Measurements from ENCODE around the gene PNMA6A. TPM values are rescaled to one million over a fixed set of nuclear protein-coding genes. Genes with fewer than 3 reads are reported as not detected.
"Not testable (repeated sequence)": the region's sequence is repeated elsewhere in the genome, so short reads cannot be mapped to it uniquely, and the experiment has no call there.

Gene PNMA6A
- total RNA-seq, 1 donor from 2014 or later, result 1.3 TPM

DNA sequence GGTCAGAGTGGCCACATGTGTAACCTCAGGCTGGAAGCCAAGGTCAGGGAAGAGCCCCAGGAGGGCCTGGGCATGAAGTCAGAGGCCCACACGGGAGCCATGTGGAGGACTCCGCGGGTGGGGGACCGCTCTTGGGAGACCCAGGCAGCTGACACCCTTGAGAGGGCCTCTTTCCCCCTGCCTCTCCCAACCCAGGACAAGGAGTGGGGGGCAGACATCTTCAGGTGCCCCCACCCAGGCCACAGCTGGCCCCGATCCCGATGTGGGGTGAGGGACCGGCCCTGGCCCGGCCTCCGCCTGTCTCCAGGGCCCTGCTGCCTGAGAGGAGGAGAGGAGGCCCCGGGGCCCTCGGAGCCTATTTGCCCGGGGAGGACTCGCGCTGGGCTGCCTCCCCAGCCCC is 3.1 kb downstream of the PNMA6A start:
- no peaks in the 10 kb centered on the region for H3K4me1 Mint-ChIP-seq (ENCODE audit: unreplicated experiment)
- no peak for TF ChIP-seq CTCF (IDR thresholded peaks at IDR 0.05; ENCODE audit: unreplicated experiment)
- no peak overlapping the region for H3K27ac Mint-ChIP-seq (ENCODE audit: unreplicated experiment)
- peaks cover 4% of the 10 kb centered on the region for H3K27me3 Mint-ChIP-seq (ENCODE audit: unreplicated experiment)
- H3K36me3 Mint-ChIP-seq (ENCODE audit: low read depth, unreplicated experiment), result no peaks in the 10 kb centered on the region
- no peak for DNase-seq (ENCODE audit: low spot score)
- H3K4me3 Mint-ChIP-seq (ENCODE audit: unreplicated experiment), result no peak overlapping the region
- no peaks in the 10 kb centered on the region for H3K9me3 Mint-ChIP-seq (ENCODE audit: unreplicated experiment)

GRCh38 chrX:153077437-153078135 is 5.3 kb downstream of the PNMA6A start:
- not testable (repeated sequence) for DNase-seq (ENCODE audit: low spot score); H3K4me1 Mint-ChIP-seq (ENCODE audit: unreplicated experiment); H3K27ac Mint-ChIP-seq (ENCODE audit: unreplicated experiment); H3K9me3 Mint-ChIP-seq (ENCODE audit: unreplicated experiment); H3K36me3 Mint-ChIP-seq (ENCODE audit: low read depth, unreplicated experiment); H3K27me3 Mint-ChIP-seq (ENCODE audit: unreplicated experiment); H3K4me3 Mint-ChIP-seq (ENCODE audit: unreplicated experiment)

GRCh38 chrX:153083238-153083923 is 11.1 kb downstream of the PNMA6A start:
- not testable (repeated sequence) for H3K4me1 Mint-ChIP-seq (ENCODE audit: unreplicated experiment); H3K27me3 Mint-ChIP-seq (ENCODE audit: unreplicated experiment); H3K9me3 Mint-ChIP-seq (ENCODE audit: unreplicated experiment); DNase-seq (ENCODE audit: low spot score); H3K27ac Mint-ChIP-seq (ENCODE audit: unreplicated experiment); H3K4me3 Mint-ChIP-seq (ENCODE audit: unreplicated experiment); H3K36me3 Mint-ChIP-seq (ENCODE audit: low read depth, unreplicated experiment)

GRCh38 chrX:153102418-153102817 is 30.2 kb downstream of the PNMA6A start:
- no peak overlapping the region for H3K27ac Mint-ChIP-seq (ENCODE audit: unreplicated experiment)
- no peak overlapping the region for H3K4me3 Mint-ChIP-seq (ENCODE audit: unreplicated experiment)
- H3K9me3 Mint-ChIP-seq (ENCODE audit: unreplicated experiment), result no peaks in the 10 kb centered on the region
- no peak for DNase-seq (ENCODE audit: low spot score)
- no peak for TF ChIP-seq CTCF (IDR thresholded peaks at IDR 0.05; ENCODE audit: unreplicated experiment)
- H3K27me3 Mint-ChIP-seq (ENCODE audit: unreplicated experiment), result peaks cover 3% of the 10 kb centered on the region
- peaks cover 8% of the 10 kb centered on the region for H3K4me1 Mint-ChIP-seq (ENCODE audit: unreplicated experiment)
- H3K36me3 Mint-ChIP-seq (ENCODE audit: low read depth, unreplicated experiment), result no peaks in the 10 kb centered on the region

DNA sequence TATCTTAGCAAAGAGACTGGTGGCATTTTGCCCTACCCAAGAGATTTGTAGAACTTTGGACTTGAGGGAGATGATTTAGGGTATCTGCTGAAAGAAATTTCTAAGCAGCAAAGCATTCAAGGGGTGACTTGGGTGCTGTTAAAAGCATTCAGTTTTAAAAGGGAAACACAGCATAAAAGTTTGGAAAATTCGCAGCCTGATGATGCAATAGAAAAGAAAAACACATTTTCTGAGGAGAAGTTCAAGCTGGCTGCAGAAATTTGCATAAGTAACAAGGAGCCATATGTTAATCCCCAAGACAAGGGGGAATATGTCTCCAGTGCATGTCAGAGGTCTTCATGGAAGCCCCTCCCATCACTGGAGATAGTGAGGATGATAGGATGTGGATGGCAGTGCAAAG is 32.7 kb downstream of the PNMA6A start:
- not testable (repeated sequence) for H3K4me3 Mint-ChIP-seq (ENCODE audit: unreplicated experiment); H3K36me3 Mint-ChIP-seq (ENCODE audit: low read depth, unreplicated experiment); H3K4me1 Mint-ChIP-seq (ENCODE audit: unreplicated experiment); H3K27ac Mint-ChIP-seq (ENCODE audit: unreplicated experiment); H3K9me3 Mint-ChIP-seq (ENCODE audit: unreplicated experiment); H3K27me3 Mint-ChIP-seq (ENCODE audit: unreplicated experiment); DNase-seq (ENCODE audit: low spot score)

- H3K27ac Mint-ChIP-seq (ENCODE audit: unreplicated experiment); H3K4me1 Mint-ChIP-seq (ENCODE audit: unreplicated experiment); H3K36me3 Mint-ChIP-seq (ENCODE audit: low read depth, unreplicated experiment): not testable (repeated sequence)
Observed at GRCh38 chrX:153106092-153106801, 34.0 kb downstream of the PNMA6A start.

DNA sequence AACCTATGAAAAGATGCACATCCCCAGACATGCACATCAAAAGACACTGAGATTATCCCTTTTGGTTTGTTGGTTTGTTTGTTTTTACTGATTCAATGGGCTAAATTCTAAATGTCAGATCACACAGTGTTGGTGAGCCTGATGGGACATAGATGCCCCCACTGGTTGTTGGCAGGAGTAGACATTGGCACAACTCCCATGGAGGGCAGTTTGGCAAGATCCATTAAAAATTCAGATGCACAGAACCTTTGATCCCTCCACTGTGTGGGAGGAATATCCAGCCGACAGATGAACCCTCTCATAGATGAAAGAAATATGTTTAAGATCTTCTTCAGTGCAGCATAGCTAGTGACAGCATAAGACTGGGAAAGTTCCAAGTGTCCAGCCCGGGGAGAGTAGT is 38.5 kb downstream of the PNMA6A start:
- H3K4me3 Mint-ChIP-seq (ENCODE audit: unreplicated experiment); H3K36me3 Mint-ChIP-seq (ENCODE audit: low read depth, unreplicated experiment); H3K9me3 Mint-ChIP-seq (ENCODE audit: unreplicated experiment); H3K27me3 Mint-ChIP-seq (ENCODE audit: unreplicated experiment); H3K4me1 Mint-ChIP-seq (ENCODE audit: unreplicated experiment); DNase-seq (ENCODE audit: low spot score); H3K27ac Mint-ChIP-seq (ENCODE audit: unreplicated experiment): not testable (repeated sequence)

More at GRCh38 chrX:153106092-153106801, 34.0 kb downstream of the PNMA6A start:
- DNase-seq (ENCODE audit: low spot score); H3K4me3 Mint-ChIP-seq (ENCODE audit: unreplicated experiment); H3K27me3 Mint-ChIP-seq (ENCODE audit: unreplicated experiment); H3K9me3 Mint-ChIP-seq (ENCODE audit: unreplicated experiment): not testable (repeated sequence)

GRCh38 chrX:153113851-153114250 is 41.6 kb downstream of the PNMA6A start:
- not testable (repeated sequence) for DNase-seq (ENCODE audit: low spot score); H3K9me3 Mint-ChIP-seq (ENCODE audit: unreplicated experiment); H3K27ac Mint-ChIP-seq (ENCODE audit: unreplicated experiment); H3K27me3 Mint-ChIP-seq (ENCODE audit: unreplicated experiment); H3K36me3 Mint-ChIP-seq (ENCODE audit: low read depth, unreplicated experiment); H3K4me1 Mint-ChIP-seq (ENCODE audit: unreplicated experiment); H3K4me3 Mint-ChIP-seq (ENCODE audit: unreplicated experiment)

DNA sequence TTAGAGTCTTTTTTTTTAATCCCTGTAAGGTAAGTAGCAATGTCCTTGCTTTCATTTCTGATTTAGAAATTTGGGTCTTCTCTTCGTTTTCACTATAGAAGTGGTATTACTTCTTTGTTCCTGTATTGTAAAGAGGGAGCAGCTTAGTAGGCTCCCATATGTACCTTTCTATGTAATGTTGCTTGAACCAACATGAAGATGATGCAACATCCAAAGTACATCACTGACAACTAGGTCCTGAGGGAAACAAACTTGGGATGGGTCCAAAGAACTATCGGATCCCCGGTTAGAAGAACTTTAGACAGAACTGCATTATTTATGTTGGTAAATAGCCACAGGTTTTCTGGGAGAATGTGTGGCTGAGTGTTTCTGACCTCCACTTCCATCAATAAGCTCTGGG is 45.5 kb downstream of the PNMA6A start:
- not testable (repeated sequence) for H3K4me3 Mint-ChIP-seq (ENCODE audit: unreplicated experiment); H3K27me3 Mint-ChIP-seq (ENCODE audit: unreplicated experiment); H3K36me3 Mint-ChIP-seq (ENCODE audit: low read depth, unreplicated experiment); H3K4me1 Mint-ChIP-seq (ENCODE audit: unreplicated experiment); H3K27ac Mint-ChIP-seq (ENCODE audit: unreplicated experiment); H3K9me3 Mint-ChIP-seq (ENCODE audit: unreplicated experiment); DNase-seq (ENCODE audit: low spot score)

DNA sequence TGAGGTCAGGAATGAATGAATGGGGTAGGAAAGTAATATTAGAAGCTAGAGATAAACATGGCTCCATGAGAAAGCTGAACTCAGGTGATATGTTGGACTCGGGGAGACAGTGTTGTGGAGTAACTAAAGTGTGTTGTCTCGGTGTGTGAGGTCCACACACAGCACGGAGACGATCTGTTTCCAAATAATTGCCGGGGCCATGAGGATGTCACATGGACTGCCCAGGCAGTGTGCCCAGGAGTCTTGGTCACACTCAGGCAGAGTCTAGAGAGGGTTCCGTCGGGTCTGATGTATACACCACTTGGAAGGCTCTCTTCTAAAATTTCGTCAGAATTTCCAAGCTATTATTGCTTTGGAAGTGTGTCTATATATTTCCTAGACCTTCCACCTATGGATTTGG is 48.0 kb downstream of the PNMA6A start:
- not testable (repeated sequence) for H3K27ac Mint-ChIP-seq (ENCODE audit: unreplicated experiment); H3K4me3 Mint-ChIP-seq (ENCODE audit: unreplicated experiment); H3K4me1 Mint-ChIP-seq (ENCODE audit: unreplicated experiment); DNase-seq (ENCODE audit: low spot score); H3K9me3 Mint-ChIP-seq (ENCODE audit: unreplicated experiment); H3K27me3 Mint-ChIP-seq (ENCODE audit: unreplicated experiment); H3K36me3 Mint-ChIP-seq (ENCODE audit: low read depth, unreplicated experiment)
